PFSK-1 (cell line): ENCODE data around the gene ZNF598.

Source experiments
- POLR2AphosphoS5 ChIP-seq: IDR thresholded peaks from 2 replicates; pipeline ENCODE4 v1.6.1; 2012; ENCODE audit warnings: low read depth, mild to moderate bottlenecking, control low read depth, low read length, moderate library complexity
- SIN3A ChIP-seq: IDR thresholded peaks from 2 replicates; pipeline ENCODE4 v1.6.1; 2012; ENCODE audit warnings: mild to moderate bottlenecking, low read length, moderate library complexity, borderline replicate concordance; ENCODE audit not compliant: insufficient read depth

GRCh38 chr16:1950047-1950446 lies 59.6 kb downstream of the ZNF598 start:
- TF ChIP-seq SIN3A (no peak), POLR2AphosphoS5 (no peak)
